NCI-H2196 treated with DMSO at 0.1 percent for 48 hours (cell line): ENCODE measurements around the gene ATF2.

ENCODE experiments used
- DNase-seq: peaks from one replicate; lab custom pipeline; 2025; ENCODE audit not compliant: unreplicated experiment; lab: John Stamatoyannopoulos, UW

The ATF2 gene, protein sequence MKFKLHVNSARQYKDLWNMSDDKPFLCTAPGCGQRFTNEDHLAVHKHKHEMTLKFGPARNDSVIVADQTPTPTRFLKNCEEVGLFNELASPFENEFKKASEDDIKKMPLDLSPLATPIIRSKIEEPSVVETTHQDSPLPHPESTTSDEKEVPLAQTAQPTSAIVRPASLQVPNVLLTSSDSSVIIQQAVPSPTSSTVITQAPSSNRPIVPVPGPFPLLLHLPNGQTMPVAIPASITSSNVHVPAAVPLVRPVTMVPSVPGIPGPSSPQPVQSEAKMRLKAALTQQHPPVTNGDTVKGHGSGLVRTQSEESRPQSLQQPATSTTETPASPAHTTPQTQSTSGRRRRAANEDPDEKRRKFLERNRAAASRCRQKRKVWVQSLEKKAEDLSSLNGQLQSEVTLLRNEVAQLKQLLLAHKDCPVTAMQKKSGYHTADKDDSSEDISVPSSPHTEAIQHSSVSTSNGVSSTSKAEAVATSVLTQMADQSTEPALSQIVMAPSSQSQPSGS

DNA sequence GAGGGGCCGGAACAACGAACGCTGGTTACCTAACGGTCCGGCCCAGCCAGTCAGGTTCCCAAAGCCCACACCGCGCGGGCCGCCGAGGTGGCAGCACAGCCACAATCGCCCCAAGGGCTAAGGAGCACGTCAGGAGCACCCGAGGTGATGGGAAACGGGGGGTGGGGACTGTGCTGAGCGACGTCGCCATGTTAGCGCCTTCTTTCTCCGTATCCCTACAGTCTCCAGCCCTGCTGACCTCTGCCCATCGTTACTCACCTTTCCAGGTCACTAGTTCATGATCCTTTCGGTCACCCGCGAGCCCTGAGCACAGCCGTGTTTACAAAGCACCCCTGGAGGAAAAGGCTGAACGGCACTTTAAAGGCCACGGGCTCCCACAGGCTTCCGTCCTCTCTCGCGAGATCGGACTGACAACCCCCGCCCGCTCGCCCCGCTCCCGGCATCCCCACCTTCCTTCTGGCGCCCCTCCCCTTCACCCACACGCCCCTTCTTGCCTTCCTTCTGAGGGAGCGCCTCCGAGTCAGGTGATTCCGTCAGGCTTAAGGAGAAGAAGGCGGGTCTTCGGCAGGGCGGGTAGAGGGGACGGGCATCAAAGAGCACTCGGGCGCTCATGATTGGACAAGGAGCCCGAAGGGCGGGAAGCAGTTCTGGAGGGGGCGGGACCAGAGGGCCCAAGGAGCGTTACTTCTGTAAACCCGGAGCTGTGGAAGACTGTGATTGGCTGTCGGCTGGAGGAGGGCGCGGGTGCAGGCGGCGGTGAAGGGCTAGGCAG, at the start of gene ATF2:
TSS of gene ATF2 (minus strand) at position 412 of the 772 bp plus-strand sequence. CDS start 31,760 bp downstream, outside the sequence.
- peak; percentile 99 for DNase-seq

DNA sequence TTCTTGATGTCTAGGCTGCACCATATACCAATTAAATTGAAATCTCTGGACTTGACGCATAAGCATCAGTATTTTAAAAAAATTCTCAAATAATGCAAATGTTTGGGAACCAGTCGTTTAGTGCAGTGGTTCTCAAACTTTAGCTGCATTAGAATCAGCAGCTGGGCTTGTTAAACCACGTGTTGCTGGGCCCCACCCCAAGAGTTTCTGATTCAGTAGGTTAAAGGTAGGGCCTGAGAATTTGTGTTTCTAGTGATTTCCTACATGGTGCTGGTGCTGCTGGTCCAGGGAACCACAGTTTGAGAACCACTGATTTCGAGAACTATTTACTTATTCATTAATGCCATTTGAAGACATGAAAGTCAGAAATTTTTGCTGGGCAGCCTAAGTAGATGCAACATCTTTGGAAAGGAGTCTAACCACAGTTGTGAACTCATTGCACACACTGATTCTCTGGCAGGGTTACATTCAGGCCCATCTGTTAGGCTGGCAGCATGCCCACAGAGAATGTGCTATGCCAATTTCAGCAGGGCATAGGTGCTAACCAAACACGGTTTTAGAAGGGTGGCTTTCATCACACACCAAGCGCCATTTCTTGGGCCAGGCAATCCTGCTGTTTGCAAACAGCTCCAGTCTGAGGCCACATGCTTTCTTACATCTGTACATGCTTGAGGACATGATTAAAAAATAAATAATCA, 39.9 kb upstream of the ATF2 start:
- peak; percentile 45 for DNase-seq

- DNase-seq, result no peak
Measured at GRCh38 chr2:175206866-175207265, 38.9 kb upstream of the ATF2 start.

GRCh38 chr2:175205523-175205922, 37.5 kb upstream of the ATF2 start:
- no peak for DNase-seq

GRCh38 chr2:175203621-175204496, 35.9 kb upstream of the ATF2 start:
- peak; percentile 8 for DNase-seq

- DNase-seq, result no peak
Measured at GRCh38 chr2:175195012-175195411, 27.0 kb upstream of the ATF2 start.

- no peak for DNase-seq
Measured at GRCh38 chr2:175188761-175189160, 20.8 kb upstream of the ATF2 start.

- DNase-seq, result no peak
Measured at GRCh38 chr2:175187378-175187777, 19.4 kb upstream of the ATF2 start.

- no peak for DNase-seq
Measured at GRCh38 chr2:175183674-175184073, 15.7 kb upstream of the ATF2 start.

DNA sequence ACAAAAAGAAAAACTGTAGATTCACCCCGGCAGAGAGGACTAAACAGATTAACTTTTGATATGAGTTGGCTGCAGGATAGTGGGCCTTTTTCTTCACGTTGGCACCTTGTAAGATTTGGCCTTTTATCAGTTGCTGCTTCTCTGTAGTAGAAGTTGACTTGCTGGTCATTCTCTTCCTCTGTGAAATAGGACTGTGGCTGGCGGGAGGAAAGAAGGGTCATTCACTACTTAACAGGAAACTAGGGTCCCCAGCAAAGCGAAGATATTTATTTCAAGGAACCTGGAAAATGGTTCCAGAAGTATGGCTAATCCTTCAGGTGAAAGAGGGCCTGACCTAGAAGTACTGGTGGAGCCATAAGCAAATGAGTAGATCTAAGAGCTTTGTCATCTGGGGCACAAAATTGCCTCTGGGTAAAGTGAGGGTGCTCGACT, 13.9 kb upstream of the ATF2 start:
- DNase-seq, result no peak

DNA sequence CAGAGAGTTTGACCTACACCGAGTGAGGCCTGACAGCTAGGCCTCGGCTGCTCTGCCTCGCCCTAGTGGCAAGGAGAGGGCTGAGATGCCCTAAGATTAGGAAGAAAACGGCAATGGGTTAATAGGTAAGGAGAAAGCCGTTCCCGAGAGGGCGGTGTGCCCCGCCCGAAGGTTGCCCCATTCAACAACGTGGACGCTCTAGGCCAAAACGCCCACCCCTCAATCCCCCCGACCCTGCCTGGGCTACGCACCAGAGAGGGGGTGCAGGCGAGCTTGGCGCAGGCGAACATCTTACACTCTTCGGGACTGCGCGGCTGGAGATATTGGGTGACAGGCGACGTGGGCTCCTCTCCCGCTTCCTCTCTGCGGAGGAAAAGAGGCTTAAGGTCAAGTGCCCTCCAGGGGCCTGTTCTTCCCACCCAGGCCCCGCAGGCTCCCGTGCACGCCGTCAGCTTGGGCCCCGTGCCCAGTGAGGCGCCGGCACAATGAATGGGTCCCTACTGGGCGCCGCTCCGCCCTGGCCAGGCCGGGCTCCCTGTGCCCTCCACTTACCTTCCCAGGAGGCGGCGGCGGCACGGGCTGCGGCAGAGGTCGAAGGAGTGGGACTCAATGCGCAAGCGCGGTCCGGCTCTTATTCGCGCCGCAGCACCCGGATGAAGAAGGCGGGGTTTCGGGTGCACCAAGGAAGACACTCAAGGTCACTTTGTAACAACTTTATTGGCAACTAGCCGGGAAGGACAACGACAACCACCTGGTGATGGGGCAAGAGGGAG, 13.3 kb upstream of the ATF2 start, which contains the start of gene ATP5MC3:
TSS of gene ATP5MC3 (minus strand) at position 607 of the 773 bp plus-strand sequence. CDS start at position 290, 317 bp downstream.
- peak; percentile 93 for DNase-seq

DNA sequence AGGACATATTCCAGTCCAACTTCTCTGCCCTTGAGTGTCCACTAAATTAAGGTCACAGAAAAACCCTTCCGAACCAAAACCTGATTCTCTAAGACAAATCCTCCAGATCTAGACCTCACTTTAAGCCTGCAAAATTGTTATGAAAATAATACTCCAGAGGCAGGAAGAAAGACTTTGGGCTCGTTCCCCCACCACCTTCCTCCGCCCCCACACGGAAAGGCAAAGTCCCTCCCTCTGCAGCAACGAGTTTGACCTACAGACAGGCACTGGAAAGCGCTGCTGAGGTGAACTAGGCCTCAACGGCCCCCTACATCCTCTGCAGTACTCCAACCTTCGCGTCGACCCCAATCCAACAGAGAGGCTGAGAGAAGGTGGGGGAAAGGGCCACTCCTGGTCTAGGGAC, 12.7 kb upstream of the ATF2 start:
- DNase-seq, result no peak

DNA sequence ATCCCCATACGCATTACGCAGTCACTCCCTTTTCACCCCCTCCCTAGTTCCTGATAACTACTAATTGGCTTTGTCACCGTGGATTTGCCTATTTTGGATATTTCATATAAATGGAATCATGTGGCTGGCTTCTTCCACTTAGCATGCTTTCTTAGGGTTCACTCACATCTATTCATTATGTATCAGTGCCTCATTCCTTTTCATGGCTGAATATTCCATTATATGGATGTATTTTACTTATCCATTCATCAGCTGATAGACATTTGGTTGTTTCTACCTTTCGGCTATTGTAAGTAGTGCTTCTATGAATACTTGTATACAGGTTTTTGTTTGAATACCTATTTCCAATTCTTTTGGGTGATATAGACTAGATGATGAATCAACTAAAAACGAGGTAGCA, 8.6 kb upstream of the ATF2 start:
- DNase-seq, result no peak

- no peak for DNase-seq
Measured at GRCh38 chr2:175175896-175176295, 7.9 kb upstream of the ATF2 start.

DNA sequence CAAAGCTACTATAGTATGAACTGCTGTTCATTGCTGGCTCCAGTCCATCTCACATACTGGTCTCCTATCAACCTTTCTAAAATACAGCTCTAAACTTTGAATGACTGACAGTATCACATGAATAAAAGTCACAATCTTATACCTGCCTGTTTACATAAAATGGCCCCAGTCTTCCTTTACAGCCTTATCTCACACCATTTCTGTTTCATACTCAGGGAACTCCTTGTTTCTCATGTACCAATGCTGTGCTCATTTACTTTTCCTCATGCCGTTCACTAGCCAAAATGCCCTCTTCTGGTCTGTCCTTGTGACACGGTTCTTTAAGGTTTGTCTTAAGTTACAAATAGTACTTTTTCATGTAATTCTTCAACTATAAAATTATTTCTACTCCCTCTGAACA, 7.3 kb upstream of the ATF2 start:
- no peak for DNase-seq

DNA sequence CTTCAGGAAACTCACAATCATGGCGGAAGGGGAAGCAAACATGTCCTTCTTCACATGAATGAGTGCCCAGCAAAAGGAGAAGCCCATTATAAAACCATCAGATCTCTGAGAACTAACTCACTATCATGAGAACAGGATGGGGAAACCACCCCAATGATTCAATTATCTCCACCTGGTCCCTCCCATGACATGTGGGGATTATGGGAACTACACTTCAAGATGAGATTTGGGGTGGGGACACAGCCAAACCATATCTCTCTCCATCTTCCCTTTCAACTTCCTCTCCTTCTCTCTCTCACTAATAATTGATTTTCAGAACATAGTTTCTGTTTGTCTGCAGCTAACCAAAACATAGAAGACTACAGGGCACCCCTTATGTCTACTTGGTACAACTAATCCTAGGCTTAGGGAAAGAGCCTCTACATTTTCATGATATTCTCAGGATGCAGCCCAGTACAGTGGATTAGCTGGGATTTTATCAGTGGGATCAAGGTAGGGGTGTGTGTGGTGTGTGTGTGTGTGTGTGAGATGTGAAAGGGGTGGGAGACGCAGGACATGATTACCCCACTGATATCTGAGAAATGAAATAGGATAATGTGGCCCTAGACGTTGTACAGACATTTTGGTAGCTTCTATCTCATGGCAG, 2.8 kb upstream of the ATF2 start:
- DNase-seq, result no peak

DNA sequence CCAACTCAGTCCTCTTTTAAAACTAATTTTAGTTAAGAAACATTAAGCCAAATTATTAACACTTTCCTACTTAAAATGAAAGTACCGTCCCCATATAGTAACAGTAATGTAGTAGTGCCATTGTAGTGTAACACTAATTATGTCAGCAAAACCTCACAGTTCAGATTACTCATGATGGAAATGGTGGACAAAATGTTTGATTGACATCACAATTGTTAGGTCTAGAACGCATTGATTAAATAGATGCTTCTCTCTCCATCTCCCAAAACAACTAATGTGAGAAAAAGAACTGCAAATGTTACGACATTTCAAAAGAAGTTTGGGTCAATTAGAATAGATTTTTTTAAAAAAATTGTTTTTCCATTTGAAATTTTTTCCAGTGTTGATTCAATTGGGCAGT, 1.2 kb upstream of the ATF2 start:
- no peak for DNase-seq

- no peak for DNase-seq
Measured at GRCh38 chr2:175168564-175168945, 552 bp upstream of the ATF2 start.
